ENCODE data around the gene ACVR1.

Gene ACVR1

DNA sequence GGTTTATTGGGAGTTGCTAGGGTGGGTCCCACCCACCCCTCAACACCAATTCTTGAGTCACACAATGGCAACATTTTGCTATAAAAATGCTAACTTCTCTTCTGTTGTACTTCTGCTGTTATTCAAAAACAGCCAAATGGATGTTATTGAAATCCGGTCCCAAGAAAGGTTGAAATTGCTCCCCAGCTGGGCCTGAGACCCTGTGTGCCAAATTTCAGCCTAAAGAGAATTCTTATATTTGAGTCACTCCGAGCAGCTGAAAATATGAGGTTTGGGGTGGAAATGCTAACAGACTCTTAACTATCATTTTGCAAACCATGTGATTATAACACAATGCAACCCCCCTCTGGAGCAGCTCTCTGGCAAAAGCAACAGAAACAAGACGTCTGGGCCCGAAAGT, 27.0 kb upstream of the ACVR1 start:
- no peaks in the 10 kb centered on the region for H3K36me3 ChIP-seq
- no peaks in the 10 kb centered on the region for H3K27me3 ChIP-seq
- TF ChIP-seq, protein P1, sequence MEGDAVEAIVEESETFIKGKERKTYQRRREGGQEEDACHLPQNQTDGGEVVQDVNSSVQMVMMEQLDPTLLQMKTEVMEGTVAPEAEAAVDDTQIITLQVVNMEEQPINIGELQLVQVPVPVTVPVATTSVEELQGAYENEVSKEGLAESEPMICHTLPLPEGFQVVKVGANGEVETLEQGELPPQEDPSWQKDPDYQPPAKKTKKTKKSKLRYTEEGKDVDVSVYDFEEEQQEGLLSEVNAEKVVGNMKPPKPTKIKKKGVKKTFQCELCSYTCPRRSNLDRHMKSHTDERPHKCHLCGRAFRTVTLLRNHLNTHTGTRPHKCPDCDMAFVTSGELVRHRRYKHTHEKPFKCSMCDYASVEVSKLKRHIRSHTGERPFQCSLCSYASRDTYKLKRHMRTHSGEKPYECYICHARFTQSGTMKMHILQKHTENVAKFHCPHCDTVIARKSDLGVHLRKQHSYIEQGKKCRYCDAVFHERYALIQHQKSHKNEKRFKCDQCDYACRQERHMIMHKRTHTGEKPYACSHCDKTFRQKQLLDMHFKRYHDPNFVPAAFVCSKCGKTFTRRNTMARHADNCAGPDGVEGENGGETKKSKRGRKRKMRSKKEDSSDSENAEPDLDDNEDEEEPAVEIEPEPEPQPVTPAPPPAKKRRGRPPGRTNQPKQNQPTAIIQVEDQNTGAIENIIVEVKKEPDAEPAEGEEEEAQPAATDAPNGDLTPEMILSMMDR (IDR thresholded peaks at IDR 0.05; ENCODE audit: low read depth, low read length) = no peak
- H3K4me1 ChIP-seq = no peaks in the 10 kb centered on the region
- DNase-seq = no peak
- H3K4me3 ChIP-seq (ENCODE audit: low read depth, low read length) = no peak overlapping the region
- H3K9me3 ChIP-seq = no peaks in the 10 kb centered on the region

DNA sequence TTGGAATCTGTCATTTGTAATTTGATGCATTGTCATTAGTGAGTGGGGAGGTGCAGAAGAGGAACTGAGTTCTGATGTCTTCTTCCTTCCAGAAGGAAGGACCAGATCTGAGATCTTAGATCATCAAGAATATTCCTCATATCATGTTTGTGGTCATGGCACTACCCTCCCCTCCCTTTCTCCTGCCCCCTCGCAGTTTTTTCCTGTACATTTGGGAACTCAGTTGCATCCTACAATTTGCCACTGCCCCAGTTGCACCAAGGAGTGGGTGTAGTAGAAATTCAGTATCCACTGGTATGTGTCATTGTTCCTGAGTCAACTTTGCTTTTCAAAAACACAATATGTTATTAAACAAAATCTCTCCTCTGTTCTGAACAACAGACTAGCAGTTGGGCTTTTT, 26.6 kb upstream of the ACVR1 start:
- TF ChIP-seq, protein P1 (IDR thresholded peaks at IDR 0.05; ENCODE audit: low read depth, low read length) = no peak
- Histone ChIP-seq H3K4me3 (ENCODE audit: low read depth, low read length) (no peak overlapping the region), H3K9me3 (no peaks in the 10 kb centered on the region), H3K4me1 (no peaks in the 10 kb centered on the region), H3K36me3 (no peaks in the 10 kb centered on the region), H3K27me3 (no peaks in the 10 kb centered on the region)
- no peak for DNase-seq

DNA sequence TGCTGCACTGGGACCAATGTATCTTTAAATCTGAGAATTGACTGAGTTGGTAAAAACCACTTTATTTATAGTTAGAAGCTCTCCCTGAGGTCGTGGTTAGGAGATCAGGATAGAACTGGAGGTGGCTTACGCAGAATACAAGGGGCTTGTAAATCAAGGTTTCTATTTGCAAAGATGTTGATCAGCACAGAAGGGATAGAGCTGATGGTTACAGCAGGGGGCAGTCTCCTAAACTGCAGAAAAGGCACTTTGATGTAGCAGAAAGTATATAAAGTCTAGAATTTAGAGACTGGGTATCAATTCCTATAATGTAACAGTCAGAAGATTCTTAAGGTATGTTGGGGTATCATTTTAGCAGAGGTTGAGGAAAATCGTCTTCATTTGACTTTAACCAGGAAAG, 25.2 kb upstream of the ACVR1 start:
- Histone ChIP-seq H3K27me3 (no peaks in the 10 kb centered on the region), H3K9me3 (no peaks in the 10 kb centered on the region), H3K4me1 (no peaks in the 10 kb centered on the region), H3K36me3 (no peaks in the 10 kb centered on the region), H3K4me3 (ENCODE audit: low read depth, low read length) (no peak overlapping the region)
- DNase-seq = no peak
- TF ChIP-seq, protein P1 (IDR thresholded peaks at IDR 0.05; ENCODE audit: low read depth, low read length) = peak; percentile 32

DNA sequence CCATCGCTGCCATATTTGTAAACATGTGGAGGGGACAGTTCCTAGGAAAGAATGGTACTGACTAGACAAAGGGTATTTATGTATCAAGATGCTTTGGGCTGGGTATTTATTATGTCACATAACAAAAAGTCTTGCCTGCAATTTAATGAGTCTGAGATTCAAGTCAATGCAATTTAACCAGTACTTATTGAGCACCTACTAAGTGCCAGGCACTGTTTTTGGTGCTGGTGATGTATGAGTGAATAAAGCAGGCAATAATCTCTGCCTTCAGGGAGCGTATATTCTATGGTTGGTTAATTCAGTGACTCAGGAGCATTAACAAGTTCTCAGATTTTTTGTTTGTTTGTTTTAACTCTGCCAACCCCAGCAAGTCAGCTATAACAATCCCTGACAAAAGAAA, 24.6 kb upstream of the ACVR1 start:
- Histone ChIP-seq H3K4me1 (no peaks in the 10 kb centered on the region), H3K36me3 (no peaks in the 10 kb centered on the region), H3K9me3 (no peaks in the 10 kb centered on the region), H3K4me3 (ENCODE audit: low read depth, low read length) (no peak overlapping the region), H3K27me3 (no peaks in the 10 kb centered on the region)
- no peak for DNase-seq
- TF ChIP-seq, protein P1 (IDR thresholded peaks at IDR 0.05; ENCODE audit: low read depth, low read length) = no peak

DNA sequence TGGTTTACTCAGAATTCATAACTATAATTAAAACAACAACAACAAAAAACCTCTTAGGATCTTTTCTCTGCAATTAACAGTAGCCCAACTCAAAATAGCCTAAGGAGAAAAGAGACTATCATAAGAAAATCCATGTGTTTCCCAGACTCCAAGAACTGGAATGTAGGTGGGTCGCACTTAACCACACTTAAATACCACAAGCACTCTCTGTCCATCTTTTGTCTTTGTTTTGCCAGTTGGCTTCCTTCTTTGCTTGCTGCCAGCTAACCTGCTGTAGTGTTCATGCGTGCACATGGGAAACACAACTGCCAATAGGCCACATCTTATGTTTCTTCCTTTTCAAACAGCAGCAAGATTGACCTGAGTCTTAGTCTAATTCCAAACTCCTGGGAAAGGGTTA, 24.1 kb upstream of the ACVR1 start:
- Histone ChIP-seq H3K27me3 (no peaks in the 10 kb centered on the region), H3K9me3 (no peaks in the 10 kb centered on the region), H3K4me1 (no peaks in the 10 kb centered on the region), H3K36me3 (no peaks in the 10 kb centered on the region), H3K4me3 (ENCODE audit: low read depth, low read length) (no peak overlapping the region)
- TF ChIP-seq, protein P1 (IDR thresholded peaks at IDR 0.05; ENCODE audit: low read depth, low read length) = no peak
- no peak for DNase-seq

DNA sequence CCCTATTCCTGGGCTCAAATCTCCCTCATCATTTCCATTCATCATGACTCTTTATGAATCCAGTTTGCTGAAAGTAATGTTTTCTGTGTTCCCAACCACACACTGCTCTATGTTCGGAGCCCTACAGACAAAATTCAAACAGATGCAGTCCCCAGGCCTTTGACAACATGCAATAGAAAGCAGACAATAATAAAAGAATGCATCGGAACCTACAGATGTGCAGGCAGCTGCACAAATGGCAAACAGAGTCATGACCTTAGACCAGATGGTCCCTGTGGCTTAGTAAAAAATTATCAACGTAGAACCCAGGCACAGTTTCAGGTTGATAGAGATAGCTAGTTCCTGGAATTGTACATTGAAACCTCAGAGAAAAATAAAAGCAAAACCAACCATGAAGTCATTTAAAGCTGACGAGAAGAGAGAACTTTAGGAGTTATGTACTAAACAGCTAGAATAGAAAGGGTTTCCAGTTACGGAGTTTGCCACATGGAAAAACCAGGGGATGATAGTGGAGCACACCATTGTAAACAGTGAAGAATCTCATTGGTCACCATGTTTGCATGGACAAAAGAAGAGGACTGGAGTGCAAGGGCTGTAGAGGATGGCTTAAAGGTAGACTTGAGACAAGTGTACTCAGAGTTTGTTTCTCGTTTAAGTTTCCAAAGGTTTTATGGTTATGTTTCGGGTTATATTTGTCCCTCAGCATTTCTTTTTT, 23.2 kb upstream of the ACVR1 start:
- Histone ChIP-seq H3K36me3 (no peaks in the 10 kb centered on the region), H3K27me3 (no peaks in the 10 kb centered on the region), H3K9me3 (no peaks in the 10 kb centered on the region), H3K4me3 (ENCODE audit: low read depth, low read length) (no peak overlapping the region), H3K4me1 (no peaks in the 10 kb centered on the region)
- no peak for DNase-seq
- TF ChIP-seq, protein P1 (IDR thresholded peaks at IDR 0.05; ENCODE audit: low read depth, low read length) = no peak
